Prostate gland (tissue), 2 donors: ENCODE data around the gene PDE1C. TPM values are rescaled to one million over a fixed set of nuclear protein-coding genes. Genes with fewer than 3 reads are reported as not detected.

Source experiments
- DNase-seq: peaks from one replicate; pipeline ENCODE4 v3.0.0-alpha.2; 2019; ENCODE audit warnings: low spot score
- H3K27ac ChIP-seq, 2 donors: fragments of 200-600 bp; sonication (generic); 2 replicates each; pipeline ENCODE4 v1.5.1; 2017 to 2019
- H3K27me3 ChIP-seq: fragments of 200-600 bp; sonication (generic); replicated peaks from 2 replicates; pipeline ENCODE4 v1.5.1; 2019; ENCODE audit not compliant: insufficient read depth
- H3K36me3 ChIP-seq, 2 donors: fragments of 200-600 bp; sonication (generic); 1 replicate in 1 of 2; 2 replicates in 1 of 2; pipeline versions ENCODE4 v1.5.1 to v1.8.1; 2017 to 2019
- H3K4me1 ChIP-seq: fragments of 200-600 bp; sonication (generic); replicated peaks from 2 replicates; pipeline ENCODE4 v1.5.1; 2019
- H3K4me3 ChIP-seq, 2 donors: fragments of 200-600 bp; sonication (generic); 2 replicates each; pipeline ENCODE4 v1.5.1; 2017 to 2019
- H3K9me3 ChIP-seq: fragments of 200-600 bp; sonication (generic); 2 replicates; pipeline ENCODE4 v1.5.1; 2017
- POLR2A ChIP-seq: fragments of 450-650 bp; IDR thresholded peaks from one replicate; pipeline ENCODE4 v1.6.1; 2016; ENCODE audit warnings: antibody characterized with exemption, mild to moderate bottlenecking
- POLR2AphosphoS5 ChIP-seq: sonication (generic); formaldehyde crosslinking; IDR thresholded peaks from one replicate; pipeline ENCODE4 v1.6.1; 2017; ENCODE audit warnings: antibody characterized with exemption
- WGBS: methylation state at CpG from one replicate; pipeline ENCODE4 v1.1.5; 2018; 5-methylcytosine and 5-hydroxymethylcytosine counted together
- intact Hi-C: fragments of 100-400 bp; cut with DNase I; formaldehyde crosslinking; loops from one replicate; pipeline ENCODE4 v1.14.2; 2022
- total RNA-seq, 2 donors: library from RNA; depleted of rRNA; stranded (reverse); fragments of >200 nt; gene quantifications; one replicate each; pipeline ENCODE4 v1.1.0, GENCODE V29; 2016
- TF ChIP-seq, protein P1 (sequence below), 4 experiments: fragments of 200-600 bp in 2 of 4; fragments of 450-650 bp in 2 of 4; sonication (generic) in 2 of 4; IDR thresholded peaks; 1 replicate in 3 of 4; 2 replicates in 1 of 4; pipeline ENCODE4 v1.5.1; 2016 to 2019; ENCODE audit warnings: antibody characterized with exemption in 4 of 4, mild to moderate bottlenecking in 2 of 4, moderate library complexity in 2 of 4

PDE1C gene
- total RNA-seq, 2 donors from 2014 or later = 2.4 to 4.2 TPM

DNA sequence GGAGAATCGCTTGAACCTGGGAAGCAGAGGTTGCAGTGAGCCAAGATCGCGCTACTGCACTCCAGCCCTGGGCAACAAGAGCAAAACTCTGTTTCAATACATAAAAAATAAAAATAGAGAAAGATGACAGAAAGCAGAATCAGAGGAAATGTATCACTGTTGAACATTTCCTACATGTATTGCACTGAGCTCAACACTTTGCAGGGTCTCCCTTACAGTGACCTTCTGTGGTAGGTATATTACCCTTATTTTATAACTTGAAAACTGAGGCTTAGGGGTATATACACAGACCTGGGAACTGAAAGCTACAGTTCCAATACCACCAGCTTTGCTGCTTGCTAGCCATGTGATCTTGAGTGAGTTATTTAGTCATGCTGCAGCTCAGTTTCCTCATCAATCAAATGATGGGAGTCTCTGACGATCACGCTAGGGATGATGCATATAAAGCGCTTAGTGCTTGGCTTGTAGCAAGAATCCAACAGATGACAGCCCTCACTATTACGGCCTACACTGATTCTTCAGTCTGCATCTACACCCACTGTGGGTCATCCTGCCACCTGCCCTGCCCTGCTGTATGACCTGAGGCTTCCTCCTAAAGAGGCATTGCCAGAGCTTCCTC lies 99.0 kb downstream of the PDE1C start:
- Histone ChIP-seq H3K36me3 (no peaks in the 10 kb centered on the region), H3K4me3 (no peak overlapping the region), H3K4me1 (no peaks in the 10 kb centered on the region), H3K27ac (no peak overlapping the region), H3K27me3 (no peaks in the 10 kb centered on the region), H3K9me3 (no peaks in the 10 kb centered on the region)
- TF ChIP-seq POLR2A (no peak), POLR2AphosphoS5 (no peak)
- TF ChIP-seq, protein P1, sequence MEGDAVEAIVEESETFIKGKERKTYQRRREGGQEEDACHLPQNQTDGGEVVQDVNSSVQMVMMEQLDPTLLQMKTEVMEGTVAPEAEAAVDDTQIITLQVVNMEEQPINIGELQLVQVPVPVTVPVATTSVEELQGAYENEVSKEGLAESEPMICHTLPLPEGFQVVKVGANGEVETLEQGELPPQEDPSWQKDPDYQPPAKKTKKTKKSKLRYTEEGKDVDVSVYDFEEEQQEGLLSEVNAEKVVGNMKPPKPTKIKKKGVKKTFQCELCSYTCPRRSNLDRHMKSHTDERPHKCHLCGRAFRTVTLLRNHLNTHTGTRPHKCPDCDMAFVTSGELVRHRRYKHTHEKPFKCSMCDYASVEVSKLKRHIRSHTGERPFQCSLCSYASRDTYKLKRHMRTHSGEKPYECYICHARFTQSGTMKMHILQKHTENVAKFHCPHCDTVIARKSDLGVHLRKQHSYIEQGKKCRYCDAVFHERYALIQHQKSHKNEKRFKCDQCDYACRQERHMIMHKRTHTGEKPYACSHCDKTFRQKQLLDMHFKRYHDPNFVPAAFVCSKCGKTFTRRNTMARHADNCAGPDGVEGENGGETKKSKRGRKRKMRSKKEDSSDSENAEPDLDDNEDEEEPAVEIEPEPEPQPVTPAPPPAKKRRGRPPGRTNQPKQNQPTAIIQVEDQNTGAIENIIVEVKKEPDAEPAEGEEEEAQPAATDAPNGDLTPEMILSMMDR (IDR thresholded peaks at IDR 0.05) = no peak
- no peak for DNase-seq
- intact Hi-C loops = no loop called here
- WGBS = 86% methylated on average over 7 of the region's 7 CpGs

DNA sequence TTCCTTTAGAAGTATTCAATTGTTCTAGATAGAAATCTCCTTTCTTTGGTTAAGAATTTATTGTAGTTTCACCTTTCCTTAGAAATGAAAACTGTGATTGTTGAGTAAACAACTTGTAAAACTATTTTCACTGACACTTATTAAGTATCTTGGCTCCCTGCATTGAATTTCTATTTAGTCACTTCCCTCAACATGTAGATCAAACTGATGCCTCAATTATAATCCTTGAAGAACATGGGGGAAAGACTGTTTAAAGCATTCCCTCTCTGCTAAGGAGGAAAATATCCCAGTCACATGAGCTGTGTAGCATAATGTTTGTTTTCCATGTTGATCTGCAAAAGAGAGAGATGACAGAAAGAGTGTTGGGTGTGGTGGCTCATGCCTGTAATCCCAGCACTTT lies 99.7 kb downstream of the PDE1C start:
- no peaks in the 10 kb centered on the region for H3K27me3 ChIP-seq
- no peaks in the 10 kb centered on the region for H3K4me1 ChIP-seq
- no peak for DNase-seq
- no peaks in the 10 kb centered on the region for H3K36me3 ChIP-seq
- TF ChIP-seq, protein P1 (IDR thresholded peaks at IDR 0.05) = no peak
- TF ChIP-seq POLR2AphosphoS5 (no peak), POLR2A (no peak)
- no peak overlapping the region for H3K27ac ChIP-seq
- intact Hi-C loops = no loop called here
- H3K4me3 ChIP-seq = no peak overlapping the region
- H3K9me3 ChIP-seq = no peaks in the 10 kb centered on the region

DNA sequence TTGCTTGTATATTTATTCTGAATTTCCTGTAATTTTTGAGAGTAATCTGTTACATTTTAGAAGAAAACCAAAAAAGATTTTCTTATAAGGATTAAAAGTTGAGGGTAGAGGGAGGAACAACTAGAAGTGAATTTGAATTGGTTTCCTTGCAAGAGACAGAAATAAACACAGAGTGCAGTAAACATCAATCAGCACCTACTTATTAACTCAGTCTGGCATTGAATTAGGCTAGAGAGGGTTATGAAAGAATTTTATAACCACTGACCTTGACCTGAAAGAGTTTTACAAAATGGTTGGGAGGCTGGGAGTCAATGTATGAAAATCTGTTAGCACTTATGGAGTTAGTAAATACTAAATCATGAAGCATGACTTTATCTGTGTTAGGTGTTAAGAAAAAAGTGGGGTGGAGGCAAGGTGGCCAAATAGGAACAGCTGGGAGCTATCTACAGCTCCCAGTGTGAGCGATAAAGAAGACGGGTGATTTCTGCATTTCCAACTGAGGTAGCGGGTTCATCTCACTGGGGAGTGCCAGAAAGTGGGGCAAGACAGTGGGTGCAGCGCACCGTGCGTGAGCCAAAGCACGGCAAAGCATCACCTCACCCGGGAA lies 106.5 kb downstream of the PDE1C start:
- Histone ChIP-seq H3K4me1 (no peaks in the 10 kb centered on the region), H3K27ac (no peak overlapping the region), H3K36me3 (no peaks in the 10 kb centered on the region), H3K4me3 (no peak overlapping the region), H3K27me3 (no peaks in the 10 kb centered on the region), H3K9me3 (no peaks in the 10 kb centered on the region)
- no peak for DNase-seq
- TF ChIP-seq POLR2A = no peak
- TF ChIP-seq POLR2AphosphoS5 = no peak
- TF ChIP-seq, protein P1 (IDR thresholded peaks at IDR 0.05) = no peak
- intact Hi-C loops = no loop called here
- WGBS = 79% methylated on average over 8 of the region's 8 CpGs

DNA sequence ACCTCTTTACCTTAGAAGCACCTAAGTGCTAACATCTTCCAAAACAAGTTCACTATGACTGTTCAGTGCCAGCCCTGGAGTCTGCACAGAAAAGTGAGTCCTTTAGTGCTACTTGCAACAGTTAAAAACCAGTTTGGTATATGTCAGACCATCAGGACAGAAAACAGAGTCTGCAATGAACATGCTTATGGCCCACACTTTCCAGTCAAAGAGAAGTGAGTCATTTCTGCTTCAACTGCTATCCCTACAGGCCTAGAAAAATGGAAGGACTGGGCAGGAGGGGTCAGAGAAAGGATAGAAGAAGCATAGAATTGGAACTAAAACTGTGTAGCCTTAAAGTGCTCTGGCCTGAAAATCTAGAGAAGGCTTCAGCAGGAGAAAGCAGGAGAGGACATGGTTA lies 108.0 kb downstream of the PDE1C start:
- Histone ChIP-seq H3K27ac (no peak overlapping the region), H3K9me3 (no peaks in the 10 kb centered on the region), H3K36me3 (no peaks in the 10 kb centered on the region), H3K4me1 (no peaks in the 10 kb centered on the region), H3K4me3 (no peak overlapping the region), H3K27me3 (no peaks in the 10 kb centered on the region)
- TF ChIP-seq POLR2A = no peak
- TF ChIP-seq, protein P1 (IDR thresholded peaks at IDR 0.05) = no peak
- TF ChIP-seq POLR2AphosphoS5 = no peak
- intact Hi-C loops = no loop called here
- DNase-seq = no peak

DNA sequence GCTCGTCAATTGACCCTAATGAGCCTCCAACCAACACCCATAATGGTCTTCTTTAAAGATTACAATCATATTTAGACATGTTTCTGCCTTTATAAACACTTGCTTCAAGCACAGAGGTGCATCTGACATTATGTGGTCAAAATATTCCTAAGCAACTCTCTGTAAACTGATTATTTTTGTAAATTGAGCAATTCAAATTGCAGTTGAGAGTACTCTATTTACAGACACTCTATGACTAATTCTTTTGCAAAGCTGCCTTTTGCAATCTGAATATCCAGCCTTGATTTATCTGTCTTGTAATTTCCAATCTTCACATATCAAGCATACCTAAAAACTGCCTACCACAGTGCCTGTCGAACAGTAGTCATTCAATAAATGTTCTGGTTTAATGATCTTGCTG lies 112.0 kb downstream of the PDE1C start:
- no peak for DNase-seq
- no peaks in the 10 kb centered on the region for H3K36me3 ChIP-seq
- H3K4me3 ChIP-seq = no peak overlapping the region
- H3K27ac ChIP-seq = no peak overlapping the region
- TF ChIP-seq POLR2A (no peak), POLR2AphosphoS5 (no peak)
- TF ChIP-seq, protein P1 (IDR thresholded peaks at IDR 0.05) = no peak
- H3K4me1 ChIP-seq = no peaks in the 10 kb centered on the region
- intact Hi-C loops = no loop called here
- no peaks in the 10 kb centered on the region for H3K27me3 ChIP-seq
- 89% methylated on average over 2 of the region's 2 CpGs for WGBS
- H3K9me3 ChIP-seq = no peaks in the 10 kb centered on the region
